HG03439 (cell line): ENCODE measurements around the gene SNX21.
"Not testable (repeated sequence)": the region's sequence is repeated elsewhere in the genome, so short reads cannot be mapped to it uniquely, and the experiment has no call there.

Experiments used
- ATAC-seq: cut with Tn5 transposase; IDR thresholded peaks from one replicate; pipeline ENCODE4 v1.9.1; 2021; ENCODE audit warnings: mild to moderate bottlenecking, moderate library complexity; ENCODE audit not compliant: unreplicated experiment

The SNX21 gene

GRCh38 chr20:45822857-45823256, 10.7 kb upstream of the SNX21 start:
- ATAC-seq = no peak

- ATAC-seq = no peak
These were observed 9.4 kb upstream of the SNX21 start for GRCh38 chr20:45823949-45824835.

- no peak for ATAC-seq
These were observed 7.1 kb upstream of the SNX21 start for GRCh38 chr20:45826381-45827019.

- ATAC-seq = no peak
These were observed 6.5 kb upstream of the SNX21 start, which contains the start of gene TNNC2 for GRCh38 chr20:45827030-45827652. Gene TNNC2 (minus strand): TSS chr20:45827312. CDS start chr20:45827248, 64 bp downstream.

GRCh38 chr20:45827712-45828111, 5.9 kb upstream of the SNX21 start:
- no peak for ATAC-seq

- no peak for ATAC-seq
These were observed 5.0 kb upstream of the SNX21 start for GRCh38 chr20:45828589-45828988.

GRCh38 chr20:45829673-45830106, 3.9 kb upstream of the SNX21 start:
- not testable (repeated sequence) for ATAC-seq

- ATAC-seq = no peak
These were observed 980 bp upstream of the SNX21 start for GRCh38 chr20:45832619-45833018.

GRCh38 chr20:45833883-45834796, 541 bp downstream of the SNX21 start:
- no peak for ATAC-seq

GRCh38 chr20:45834797-45835161, 1.2 kb downstream of the SNX21 start:
- ATAC-seq = no peak

- no peak for ATAC-seq
These were observed 1.7 kb downstream of the SNX21 start for GRCh38 chr20:45835329-45835765.

- ATAC-seq = no peak
These were observed 2.2 kb downstream of the SNX21 start for GRCh38 chr20:45835825-45836224.

- no peak for ATAC-seq
These were observed 3.2 kb downstream of the SNX21 start for GRCh38 chr20:45836841-45837240.

GRCh38 chr20:45840700-45841198, 7.2 kb downstream of the SNX21 start:
- ATAC-seq = no peak

- no peak for ATAC-seq
These were observed 8.0 kb downstream of the SNX21 start for GRCh38 chr20:45841407-45842129.

GRCh38 chr20:45842169-45842812, 8.7 kb downstream of the SNX21 start:
- ATAC-seq = no peak

- ATAC-seq = no peak
These were observed 9.9 kb downstream of the SNX21 start for GRCh38 chr20:45843506-45843905.

- no peak for ATAC-seq
These were observed 11.9 kb downstream of the SNX21 start for GRCh38 chr20:45845452-45845851.

- no peak for ATAC-seq
These were observed 14.8 kb downstream of the SNX21 start for GRCh38 chr20:45848421-45848820.
